ENCODE data around the gene AIG1.
"Not testable (repeated sequence)": the region's sequence is repeated elsewhere in the genome, so short reads cannot be mapped to it uniquely, and the experiment has no call there.

The AIG1 gene

DNA sequence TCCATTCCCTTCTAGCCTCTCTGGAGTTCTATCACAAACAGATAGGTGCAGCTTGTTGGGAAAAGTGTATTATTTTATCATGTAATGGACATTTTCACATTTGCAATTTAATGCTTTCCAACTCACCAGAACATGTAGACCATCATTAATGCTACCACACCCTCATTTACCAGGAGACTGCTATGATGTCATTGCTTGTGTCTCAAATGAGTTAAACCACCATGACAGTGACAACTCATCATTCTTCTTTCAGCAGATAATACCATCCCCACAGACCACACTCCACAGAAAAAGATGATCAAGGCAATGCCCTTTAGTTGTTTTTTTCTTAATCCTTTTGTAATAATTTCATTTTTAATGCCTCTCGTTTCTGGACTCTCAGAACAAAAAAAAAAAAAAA lies 168.7 kb downstream of the AIG1 start:
- no peak for DNase-seq (ENCODE audit: low read depth in 2 of 2)

DNA sequence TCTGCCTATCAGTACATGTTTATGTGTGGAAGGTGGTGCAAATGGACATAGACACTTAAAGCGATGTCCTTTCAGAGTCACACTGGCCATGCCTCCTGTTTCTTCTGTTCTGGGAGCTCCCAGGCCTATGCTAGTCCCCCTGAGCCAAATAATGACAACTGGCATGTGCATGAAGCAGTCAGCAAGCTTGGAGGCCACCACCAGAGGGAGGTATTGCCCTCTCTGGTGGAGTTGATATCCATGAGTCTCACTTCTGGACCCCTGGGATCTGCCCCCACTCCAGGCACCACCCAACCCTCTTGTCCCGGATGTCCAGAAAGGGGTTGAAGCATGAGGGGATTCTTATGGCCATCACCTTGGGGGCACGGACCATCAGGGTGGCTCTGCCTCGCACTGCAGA lies 172.2 kb downstream of the AIG1 start:
- no peak for DNase-seq (ENCODE audit: low read depth in 2 of 2)

DNA sequence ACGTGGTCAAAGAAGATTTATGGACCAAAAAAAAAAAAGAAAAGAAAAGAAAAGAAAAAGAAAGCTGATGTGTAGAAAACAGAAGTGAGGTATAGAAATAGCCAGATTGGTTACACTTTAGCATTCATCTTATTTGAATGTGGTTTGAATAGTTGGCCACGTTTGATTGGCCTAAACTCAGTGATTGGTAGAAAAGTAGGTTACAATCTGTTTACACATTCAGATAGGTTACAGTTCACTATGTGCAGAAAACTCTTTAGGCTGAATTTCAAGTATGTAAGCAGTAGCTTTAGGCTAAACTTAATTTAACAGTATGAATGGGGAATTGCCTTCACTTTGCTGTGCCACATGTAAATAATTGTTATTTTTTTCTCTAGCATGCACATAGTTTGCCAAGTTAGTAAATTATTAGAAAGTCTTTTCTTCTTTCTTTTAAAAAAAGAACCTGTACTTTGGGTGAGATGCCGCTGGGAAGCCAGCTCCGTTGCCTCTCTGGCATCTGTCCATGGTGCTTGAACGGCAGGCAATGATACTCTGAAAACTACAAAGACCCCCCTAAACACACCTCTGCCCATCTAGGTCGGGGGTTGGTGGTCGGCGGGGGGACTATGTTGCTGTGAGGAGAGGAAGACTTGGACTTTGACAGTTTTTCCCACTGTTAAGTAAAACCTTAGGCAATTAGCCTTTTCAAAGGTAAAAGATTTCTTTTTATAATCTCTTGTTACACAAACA lies 173.0 kb downstream of the AIG1 start:
- DNase-seq (ENCODE audit: low read depth in 2 of 2), result no peak

DNA sequence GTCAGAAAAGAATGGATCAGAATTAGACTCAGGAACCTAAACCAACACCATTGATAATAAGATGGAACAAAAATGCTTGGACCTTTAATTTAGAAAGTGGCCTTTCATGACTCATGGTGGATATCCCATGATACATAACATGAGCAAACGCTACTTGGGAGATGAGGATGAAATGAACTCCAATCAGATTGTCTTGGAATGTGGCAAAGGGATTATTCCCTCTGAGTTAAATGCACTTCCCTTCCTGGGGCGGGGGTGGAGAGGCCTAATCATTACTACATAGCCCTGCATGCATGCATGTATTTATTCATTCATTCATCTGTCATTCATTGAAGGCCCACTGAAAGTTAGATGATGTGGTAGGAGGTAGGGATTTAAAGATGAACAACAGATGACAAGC lies 174.0 kb downstream of the AIG1 start:
- no peak for DNase-seq (ENCODE audit: low read depth in 2 of 2)

DNA sequence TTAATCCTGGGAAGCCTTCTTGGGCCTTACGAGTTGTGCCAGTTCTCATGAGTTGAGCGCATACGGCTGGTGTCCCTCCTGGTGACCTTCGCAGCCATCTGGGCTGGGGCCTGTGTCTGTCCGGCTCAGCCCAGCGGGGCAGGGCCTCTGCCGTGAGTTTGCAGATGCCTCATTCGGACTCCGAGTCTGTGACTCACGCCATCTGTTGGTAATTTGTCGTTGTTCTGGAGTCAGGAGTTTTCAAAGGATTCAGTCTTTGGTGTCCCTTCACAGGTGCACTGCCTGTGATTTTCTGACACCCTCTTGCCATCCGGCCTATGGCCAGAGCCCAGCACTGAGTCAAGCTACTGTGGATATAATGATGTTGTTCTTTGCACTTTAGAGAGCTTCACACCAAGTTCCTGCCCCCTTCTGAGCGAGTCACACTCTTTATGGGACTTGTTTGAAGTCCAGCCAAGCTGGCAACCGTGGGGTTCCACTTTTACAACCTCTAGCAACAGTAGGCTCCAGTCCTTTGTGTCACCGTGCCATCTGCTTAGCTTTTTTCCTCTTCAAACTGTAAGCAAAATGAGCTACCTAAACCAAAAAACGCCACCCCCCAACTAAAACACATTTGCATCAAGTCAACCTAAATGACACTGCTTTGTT lies 175.6 kb downstream of the AIG1 start:
- DNase-seq (ENCODE audit: low read depth in 2 of 2), result no peak

DNA sequence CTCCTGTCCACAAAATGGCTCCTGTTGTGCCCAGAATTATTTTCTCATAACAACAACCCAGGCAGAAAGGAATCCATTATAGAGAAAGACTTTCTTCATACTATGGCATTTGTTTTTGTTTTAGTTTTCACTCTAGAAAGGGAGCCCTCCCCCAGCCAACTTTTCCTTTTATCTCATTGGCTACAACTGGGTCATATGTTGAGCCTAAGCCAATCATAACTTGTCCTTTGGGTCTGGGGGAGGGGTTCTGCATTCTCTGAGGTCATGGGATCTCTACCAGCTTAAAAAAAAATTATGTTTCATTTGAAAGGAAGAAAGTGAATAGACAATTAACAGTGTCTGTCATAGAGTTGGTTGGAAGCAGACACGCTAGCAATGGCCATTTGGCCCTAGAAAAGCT lies 177.6 kb downstream of the AIG1 start:
- DNase-seq (ENCODE audit: low read depth in 2 of 2), result no peak

DNA sequence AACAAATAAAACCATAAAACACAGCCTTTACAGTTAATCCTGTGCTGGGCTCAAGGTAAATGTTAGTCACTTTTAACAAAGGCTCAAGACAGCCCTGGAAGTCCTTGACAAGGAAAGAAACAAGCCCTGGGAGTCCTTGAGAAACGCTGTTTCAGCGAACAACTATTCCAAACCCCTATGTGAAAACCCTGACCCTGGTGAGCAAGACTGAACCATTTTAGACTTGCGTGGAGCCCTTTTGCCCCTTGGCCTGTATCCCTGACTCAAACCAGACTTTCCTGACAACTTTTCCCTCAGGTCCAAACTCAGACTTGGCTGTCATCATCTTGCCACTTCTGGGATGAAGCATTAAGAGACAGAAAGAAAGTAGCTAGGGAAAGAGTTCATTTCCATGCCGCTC lies 180.4 kb downstream of the AIG1 start:
- no peak for DNase-seq (ENCODE audit: low read depth in 2 of 2)

DNA sequence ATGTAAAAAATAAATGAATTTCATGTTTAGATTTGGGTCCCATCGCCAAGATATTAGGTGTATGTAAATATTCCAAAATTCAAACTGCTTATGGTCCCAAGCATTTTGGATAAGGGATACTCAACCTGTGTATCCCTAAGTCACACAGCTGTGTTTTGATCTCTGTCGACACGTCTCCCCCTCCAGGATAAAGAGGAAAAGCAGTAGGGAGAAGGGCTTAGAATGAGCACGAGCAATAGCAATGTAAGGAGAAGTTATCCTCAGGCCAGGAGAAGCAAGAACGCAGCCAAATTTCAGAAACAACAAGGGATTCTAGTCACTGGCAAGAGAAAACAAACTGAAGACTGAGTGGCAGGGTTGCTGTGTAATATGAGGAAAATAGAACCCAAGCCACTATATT lies 181.2 kb downstream of the AIG1 start:
- no peak for DNase-seq (ENCODE audit: low read depth in 2 of 2)

DNA sequence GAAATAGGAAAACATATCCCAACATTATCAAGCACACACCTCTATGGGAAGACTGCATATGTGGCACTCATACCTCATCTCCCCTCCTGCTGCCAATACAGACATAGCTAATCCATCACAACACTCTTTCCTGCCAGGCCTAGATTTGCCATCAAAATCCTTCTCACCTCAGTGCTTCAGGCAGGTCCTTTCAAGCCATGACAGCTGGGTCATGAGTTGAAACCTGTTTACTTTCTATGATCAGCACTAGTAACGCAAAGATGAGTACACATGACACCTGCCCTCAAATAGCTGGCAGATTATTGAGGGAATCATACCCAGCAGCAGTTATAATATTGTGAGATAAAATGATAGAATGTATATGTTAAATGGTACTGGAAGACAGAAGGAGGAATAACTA lies 183.1 kb downstream of the AIG1 start:
- no peak for DNase-seq (ENCODE audit: low read depth in 2 of 2)

DNA sequence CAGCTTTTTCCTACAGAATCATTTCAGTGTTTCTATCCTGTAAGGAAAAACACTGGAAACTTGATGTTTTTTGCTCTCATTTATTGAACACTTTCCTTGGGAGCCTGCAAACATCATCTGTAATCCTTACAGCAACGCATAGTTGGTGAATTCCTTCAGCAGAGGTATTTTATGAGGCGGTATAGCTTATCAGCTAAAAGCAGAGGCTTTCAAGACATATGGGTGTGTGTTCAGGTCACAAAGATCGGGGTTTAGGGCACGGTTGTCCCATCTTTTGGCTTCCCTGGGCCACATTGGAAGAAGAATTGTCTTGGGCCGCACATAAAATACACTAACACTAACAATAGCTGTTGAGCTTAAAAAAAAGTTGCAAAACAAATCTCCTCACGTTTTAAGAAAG lies 185.0 kb downstream of the AIG1 start:
- DNase-seq (ENCODE audit: low read depth in 2 of 2), result no peak

DNA sequence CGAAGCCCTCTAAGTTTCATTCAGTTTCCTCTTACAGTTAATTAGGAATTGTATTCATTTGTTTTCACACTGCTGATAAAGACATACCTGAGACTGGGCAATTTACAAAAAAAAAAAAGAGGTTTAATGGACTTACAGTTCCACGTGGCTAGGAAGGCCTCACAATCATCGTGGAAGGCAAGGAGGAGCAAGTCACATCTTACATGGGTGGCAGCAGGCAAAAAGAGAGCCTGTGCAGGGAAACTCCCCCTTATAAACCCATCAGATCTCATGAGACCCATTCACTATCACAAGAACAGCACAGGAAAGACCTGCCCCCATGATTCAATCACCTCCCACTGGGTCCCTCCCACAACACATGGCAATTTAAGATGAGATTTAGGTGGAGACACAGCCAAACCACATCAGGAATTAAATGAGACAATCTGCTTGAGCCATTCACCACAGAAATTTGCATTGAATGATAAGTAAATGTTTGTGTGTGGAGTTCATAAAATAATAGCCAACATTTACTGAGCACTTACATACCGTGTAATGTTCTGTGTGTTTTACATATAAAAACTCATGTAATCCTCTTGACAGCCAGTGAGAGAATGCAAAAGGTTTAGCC lies 185.6 kb downstream of the AIG1 start:
- DNase-seq (ENCODE audit: low read depth in 2 of 2), result not testable (repeated sequence)

DNA sequence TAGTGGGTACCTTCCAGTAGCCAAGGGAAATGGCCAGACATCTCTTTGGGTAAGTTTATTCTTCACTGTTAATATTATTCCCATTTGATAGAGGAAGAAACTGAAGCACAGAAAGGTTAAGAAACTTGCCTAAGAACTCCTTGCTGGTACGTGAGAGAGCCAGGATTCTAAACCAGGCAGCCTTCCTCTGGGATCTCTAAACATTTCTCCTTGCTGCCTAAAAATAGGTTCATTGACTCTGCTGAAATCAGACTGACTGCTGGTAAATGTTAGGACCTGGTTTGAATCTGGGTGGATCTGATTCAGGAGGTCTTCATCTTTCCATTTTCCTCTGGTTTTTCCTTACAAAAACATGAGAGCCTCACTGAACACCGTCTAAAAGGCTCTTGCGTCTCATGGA lies 186.9 kb downstream of the AIG1 start:
- DNase-seq (ENCODE audit: low read depth in 2 of 2), result no peak

DNA sequence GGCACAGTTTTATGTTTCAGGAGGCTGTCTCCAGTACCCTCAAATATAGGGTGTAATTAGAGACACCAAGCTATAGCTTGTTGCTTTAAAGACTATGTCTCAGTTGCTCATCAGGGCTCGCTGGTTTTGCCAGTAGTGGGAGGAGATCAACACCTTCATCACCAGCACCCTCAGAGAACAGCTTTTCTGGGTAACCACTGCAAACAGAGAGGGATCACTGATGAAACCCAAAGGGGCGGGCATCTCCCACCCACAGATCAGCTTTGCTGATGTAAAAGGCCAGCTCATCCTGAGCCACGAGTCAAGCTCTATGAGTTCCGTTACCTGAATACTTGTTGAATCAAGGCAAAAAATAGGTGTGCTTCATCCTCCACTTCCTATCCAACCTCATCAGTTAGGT lies 187.7 kb downstream of the AIG1 start:
- DNase-seq (ENCODE audit: low read depth in 2 of 2), result no peak

DNA sequence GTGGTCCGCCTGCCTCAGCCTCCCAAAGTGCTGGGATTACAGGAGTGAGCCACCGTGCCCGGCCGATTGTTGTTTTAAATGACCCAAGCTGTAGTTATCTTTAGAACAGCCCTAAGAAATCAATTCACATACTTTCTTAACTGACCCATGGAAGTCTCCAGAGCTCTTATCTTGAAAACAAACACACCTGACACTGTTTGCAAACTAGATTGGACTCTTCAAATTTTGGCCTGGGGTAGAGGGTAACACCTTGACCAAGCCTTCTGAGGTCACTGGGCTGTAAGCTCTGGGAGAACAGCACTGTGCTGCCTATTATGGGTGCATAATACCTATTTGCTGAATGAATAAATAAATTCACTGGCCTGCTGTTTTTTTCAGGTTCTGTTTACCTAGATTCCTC lies 190.6 kb downstream of the AIG1 start:
- DNase-seq (ENCODE audit: low read depth in 2 of 2), result no peak

DNA sequence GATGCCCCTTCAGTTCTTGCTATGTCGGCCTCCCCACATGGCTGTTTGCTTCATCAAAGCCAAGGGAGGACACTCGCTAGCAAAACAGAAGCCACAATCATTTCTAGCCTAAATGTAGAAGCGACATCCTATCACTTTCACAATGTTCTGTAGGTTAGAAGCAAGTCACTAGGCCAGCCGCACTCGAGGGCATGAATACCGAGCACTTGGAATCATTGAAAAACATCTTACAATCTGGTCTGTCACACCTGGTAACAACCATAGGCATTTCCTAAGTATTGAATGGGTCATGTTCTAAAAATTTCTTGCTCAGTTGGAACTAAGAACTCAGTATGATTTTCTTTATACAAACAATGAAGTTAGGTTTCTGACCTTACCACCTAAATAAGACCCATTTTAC lies 192.3 kb downstream of the AIG1 start:
- no peak for DNase-seq (ENCODE audit: low read depth in 2 of 2)

DNA sequence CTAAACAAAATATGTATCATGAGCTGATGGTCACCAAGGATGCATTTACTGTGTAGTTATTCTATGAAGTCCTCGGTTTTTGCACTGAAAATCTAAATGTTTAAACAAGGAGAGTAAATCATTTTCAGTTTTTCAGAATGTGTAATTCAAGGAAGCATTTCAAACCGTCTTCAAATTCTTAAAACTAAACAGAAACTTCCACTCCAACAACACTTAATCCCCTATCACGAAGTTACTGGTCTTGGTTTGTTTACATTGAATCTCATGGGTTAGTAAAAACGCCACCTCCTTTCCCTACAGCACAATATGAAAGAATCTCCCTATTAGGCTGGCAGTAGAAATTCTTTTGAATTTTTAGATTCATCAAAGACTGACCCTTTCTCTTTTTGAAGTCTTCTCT lies 192.9 kb downstream of the AIG1 start:
- no peak for DNase-seq (ENCODE audit: low read depth in 2 of 2)

DNA sequence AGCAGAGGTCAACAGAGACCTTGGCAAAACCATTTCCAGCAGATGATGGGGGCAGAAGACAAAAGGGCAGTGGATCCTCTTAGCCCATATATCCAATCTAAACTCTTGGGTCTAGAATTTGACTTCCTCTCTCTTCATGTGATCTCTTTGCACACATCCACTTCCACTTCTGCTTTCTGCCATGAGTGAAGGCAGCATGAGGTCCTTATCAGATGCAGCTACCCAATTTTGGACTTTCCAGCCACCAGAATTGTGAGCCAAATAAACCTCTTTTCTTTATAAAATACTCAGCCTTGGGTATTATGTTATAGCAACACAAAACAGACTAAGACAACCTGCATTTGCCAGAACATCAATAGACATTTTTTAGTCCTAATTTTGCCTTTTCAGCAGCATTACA lies 198.3 kb downstream of the AIG1 start:
- DNase-seq (ENCODE audit: low read depth in 2 of 2), result no peak

DNA sequence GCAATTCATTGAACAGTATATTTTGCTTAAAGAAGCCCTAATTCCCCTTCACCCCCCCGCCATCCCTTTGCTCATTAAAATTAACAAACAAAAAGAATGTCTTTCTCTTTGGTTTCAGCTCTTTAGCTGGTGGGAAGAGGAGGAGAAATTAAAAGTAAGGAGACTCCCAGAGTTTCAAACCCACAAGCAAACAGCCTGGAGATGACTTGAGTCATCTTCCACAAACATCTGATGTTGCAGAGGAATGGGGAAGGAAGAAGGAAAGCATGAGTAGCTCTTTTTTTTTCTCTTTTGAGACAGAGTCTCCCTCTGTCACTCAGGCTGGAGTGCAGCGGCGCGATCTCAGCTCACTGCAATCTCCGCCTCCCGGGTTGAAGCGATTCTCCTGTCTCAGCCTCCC lies 200.2 kb downstream of the AIG1 start:
- no peak for DNase-seq (ENCODE audit: low read depth in 2 of 2)

DNA sequence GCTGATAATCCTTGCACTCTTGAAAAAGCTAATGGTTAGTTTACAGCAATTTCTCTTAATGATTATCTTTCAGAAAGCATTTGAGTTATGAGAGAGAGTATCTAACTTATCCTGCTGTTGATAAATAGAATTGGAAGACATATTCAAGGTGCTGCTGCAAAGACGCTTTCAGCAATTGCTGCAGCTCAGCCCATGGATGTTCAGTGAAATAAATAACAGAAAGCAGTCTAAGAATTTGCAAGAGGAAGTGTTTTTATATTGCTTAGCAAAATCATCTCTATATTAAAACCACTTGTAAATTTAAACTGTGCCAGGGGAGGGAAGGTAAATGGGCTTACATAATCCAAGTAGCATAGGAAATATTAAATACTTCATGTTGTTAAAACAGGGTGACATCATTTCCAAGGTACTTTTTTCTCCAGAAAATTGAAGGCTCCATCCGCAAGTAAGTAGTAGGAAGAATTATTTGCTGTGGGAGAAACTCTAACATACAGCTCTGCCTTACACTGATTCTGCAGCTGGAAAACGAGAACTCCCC lies 201.3 kb downstream of the AIG1 start:
- DNase-seq (ENCODE audit: low read depth in 2 of 2), result no peak

DNA sequence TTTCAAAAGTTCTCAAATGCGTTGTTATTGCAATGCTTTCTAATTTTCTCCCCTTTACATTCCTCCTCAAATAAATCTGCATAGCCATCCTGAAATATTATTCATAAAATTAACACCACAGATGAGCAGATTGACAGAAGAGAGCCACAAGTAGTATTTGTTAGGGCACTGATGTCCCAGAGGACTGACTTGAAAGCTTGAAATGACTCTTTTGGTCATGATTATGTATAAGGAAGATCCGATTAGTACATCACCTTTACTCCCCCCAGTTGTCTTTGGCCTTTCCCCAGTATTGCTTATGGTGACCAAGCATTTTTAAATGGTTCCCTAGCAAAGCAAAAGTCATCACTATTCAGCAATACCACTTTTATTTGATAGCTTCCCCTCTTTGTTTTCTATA lies 202.2 kb downstream of the AIG1 start:
- no peak for DNase-seq (ENCODE audit: low read depth in 2 of 2)

DNA sequence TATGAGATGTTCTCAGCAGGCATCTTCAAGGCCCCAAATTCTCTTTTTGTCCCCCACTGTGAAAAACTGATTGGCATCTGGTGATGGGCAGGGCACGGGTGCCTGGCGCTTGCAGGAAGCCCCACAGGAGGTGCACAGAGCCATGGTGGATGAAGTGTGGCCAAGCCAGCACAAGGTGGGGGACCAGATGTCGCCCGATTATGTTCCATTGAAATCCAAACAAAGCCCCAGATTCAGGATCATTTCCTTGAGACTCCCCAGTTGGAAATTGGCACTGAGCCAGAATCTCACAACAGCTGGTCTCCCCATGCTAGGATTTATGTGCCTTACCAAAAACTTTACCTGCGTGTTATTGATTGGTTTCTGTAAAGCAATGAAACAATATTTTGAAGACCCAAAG lies 203.7 kb downstream of the AIG1 start:
- DNase-seq (ENCODE audit: low read depth in 2 of 2), result no peak

DNA sequence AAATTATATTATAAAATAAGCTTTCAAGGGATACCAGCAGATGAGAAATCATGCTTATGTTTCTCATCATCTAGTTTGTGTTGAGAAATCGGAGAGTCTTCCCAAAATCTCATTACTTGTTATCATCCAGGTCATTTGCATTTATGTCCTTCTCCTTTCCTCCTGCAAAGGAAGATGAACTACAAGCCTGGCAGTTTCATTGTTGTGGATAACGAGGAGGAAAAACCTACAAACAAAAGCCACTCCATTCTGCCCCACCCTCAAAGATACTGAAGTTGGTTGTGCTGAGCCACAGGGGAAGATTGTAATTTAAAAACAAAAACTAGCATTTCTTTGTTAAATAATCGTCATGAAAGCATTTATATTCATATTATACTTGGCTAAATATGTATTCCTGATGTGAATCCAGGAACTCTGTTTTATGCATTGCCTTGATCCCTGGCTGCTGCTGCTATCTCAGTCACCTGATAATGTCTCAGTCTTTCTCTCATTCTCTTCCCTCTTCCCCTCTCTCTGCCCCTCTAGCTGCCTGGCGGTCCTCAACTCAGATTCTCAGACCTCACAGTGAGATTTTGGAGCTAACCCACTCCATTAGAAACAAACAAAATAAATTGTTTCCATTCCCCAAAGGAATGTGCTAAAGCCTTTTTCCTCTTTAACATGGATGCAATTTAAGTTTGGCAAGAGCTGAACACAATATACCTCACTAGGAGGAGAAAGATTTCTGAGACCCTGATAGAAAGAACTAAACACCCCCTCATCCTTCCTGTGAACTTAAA lies 204.5 kb downstream of the AIG1 start:
- no peak for DNase-seq (ENCODE audit: low read depth in 2 of 2)

Data from stimulated activated CD8-positive, alpha-beta memory T cell treated with anti-CD3 and anti-CD28 coated beads, Interleukin-7, amount 100 ng/mL, for 1 hour (primary cell).